Uterus (tissue), 4 donors: ENCODE data around the gene PSMD6. TPM values are rescaled to one million over a fixed set of nuclear protein-coding genes. Genes with fewer than 3 reads are reported as not detected.
A peak's percentile ranks its signal among the peaks of the same experiment; 100 is the strongest.

Experiments used
- DNase-seq, 2 donors: peaks; one replicate each; pipeline ENCODE4 v3.0.0-alpha.2; 2019 to 2020
- H3K27ac ChIP-seq, 2 donors: fragments of 200-600 bp; sonication (generic); 1 replicate in 1 of 2; 2 replicates in 1 of 2; pipeline ENCODE4 v1.5.1; 2016 to 2018
- H3K27me3 ChIP-seq, 2 donors: fragments of 200-600 bp; sonication (generic); one replicate each; pipeline ENCODE4 v1.5.1; 2018 to 2019; ENCODE audit warnings: control low read depth in 1 of 2
- H3K36me3 ChIP-seq, 2 donors: fragments of 200-600 bp; sonication (generic); one replicate each; pipeline ENCODE4 v1.5.1; 2019; ENCODE audit warnings: control low read depth in 1 of 2
- H3K4me1 ChIP-seq, 2 donors: fragments of 200-600 bp; sonication (generic); one replicate each; pipeline ENCODE4 v1.5.1; 2018 to 2019; ENCODE audit warnings: control low read depth in 1 of 2
- H3K4me3 ChIP-seq, 2 donors: fragments of 200-600 bp; sonication (generic); 1 replicate in 1 of 2; 2 replicates in 1 of 2; pipeline ENCODE4 v1.5.1; 2018 to 2019; ENCODE audit warnings: mild to moderate bottlenecking in 1 of 2
- H3K9me3 ChIP-seq, 2 donors: fragments of 200-600 bp; sonication (generic); one replicate each; pipeline ENCODE4 v1.5.1; 2019; ENCODE audit warnings: control low read depth in 1 of 2
- CTCF ChIP-seq, 4 experiments: fragments of 200-600 bp in 2 of 4; fragments of 450-650 bp in 2 of 4; sonication (generic) in 2 of 4; IDR thresholded peaks; one replicate each; pipeline ENCODE4 v1.5.1; 2016 to 2019; ENCODE audit warnings: antibody characterized with exemption in 4 of 4, mild to moderate bottlenecking in 2 of 4, moderate library complexity in 1 of 4
- POLR2A ChIP-seq, 2 donors: fragments of 450-650 bp; IDR thresholded peaks; one replicate each; pipeline ENCODE4 v1.6.1; 2016; ENCODE audit warnings: antibody characterized with exemption in 2 of 2, mild to moderate bottlenecking in 1 of 2, moderate library complexity in 1 of 2
- intact Hi-C: fragments of 100-400 bp; cut with DNase I; formaldehyde crosslinking; loops from one replicate; pipeline ENCODE4 v1.15.1; 2023; ENCODE audit warnings: low total_unique reads
- total RNA-seq, 4 donors: library from RNA; depleted of rRNA in 3 of 4; stranded (reverse); fragments of >200 nt in 3 of 4; gene quantifications; one replicate each; pipeline versions ENCODE4 v1.1.0 to v1.2.4, GENCODE V29; 2014 to 2023
- donor health status: DM: yes; HTN: yes; CAD: no.

Gene PSMD6
- total RNA-seq, 4 donors from 2014 or later: 49.2 to 72.1 (median 65.0) TPM

- Histone ChIP-seq H3K27ac (peak overlapping the region; percentile 81 to 82), H3K27me3 (no peaks in the 10 kb centered on the region), H3K4me3 (peak overlapping the region; percentile 67 to 95), H3K36me3 (no peaks in the 10 kb centered on the region), H3K4me1 (peaks cover 0 to 5% of the 10 kb centered on the region in 2 donors), H3K9me3 (no peaks in the 10 kb centered on the region)
- intact Hi-C loops: loop anchor here (10.0 kb wide), 1 partner anchor 462 kb away; no protein-coding TSS in a partner anchor
- no peak for DNase-seq
- TF ChIP-seq CTCF (IDR thresholded peaks at IDR 0.05): no peak
- TF ChIP-seq POLR2A (IDR thresholded peaks at IDR 0.05): no peak
Measured at GRCh38 chr3:64022451-64023186, 675 bp downstream of the PSMD6 start.

GRCh38 chr3:64021922-64022321, 1.4 kb downstream of the PSMD6 start:
- Histone ChIP-seq H3K36me3 (no peaks in the 10 kb centered on the region), H3K9me3 (no peaks in the 10 kb centered on the region), H3K27ac (no peak overlapping the region), H3K4me1 (peaks cover 0 to 5% of the 10 kb centered on the region in 2 donors), H3K4me3 (no peak overlapping the region), H3K27me3 (no peaks in the 10 kb centered on the region)
- TF ChIP-seq POLR2A (IDR thresholded peaks at IDR 0.05) (no peak), CTCF (IDR thresholded peaks at IDR 0.05) (no peak)
- intact Hi-C loops: loop anchor here (10.0 kb wide), 1 partner anchor 463 kb away; no protein-coding TSS in a partner anchor
- DNase-seq: no peak

GRCh38 chr3:64019879-64020278, 3.4 kb downstream of the PSMD6 start:
- no peak for DNase-seq
- intact Hi-C loops: loop anchor here (10.0 kb wide), 1 partner anchor 465 kb away; no protein-coding TSS in a partner anchor
- TF ChIP-seq POLR2A (IDR thresholded peaks at IDR 0.05) (no peak), CTCF (IDR thresholded peaks at IDR 0.05) (no peak)
- no peaks in the 10 kb centered on the region for H3K36me3 ChIP-seq
- H3K4me1 ChIP-seq: peaks cover 0 to 5% of the 10 kb centered on the region in 2 donors
- H3K4me3 ChIP-seq: no peak overlapping the region
- H3K27ac ChIP-seq: no peak overlapping the region
- H3K27me3 ChIP-seq: no peaks in the 10 kb centered on the region
- H3K9me3 ChIP-seq: no peaks in the 10 kb centered on the region

- Histone ChIP-seq H3K36me3 (no peaks in the 10 kb centered on the region), H3K27me3 (no peaks in the 10 kb centered on the region), H3K9me3 (no peaks in the 10 kb centered on the region), H3K4me3 (no peak overlapping the region), H3K27ac (no peak overlapping the region), H3K4me1 (peaks cover 0 to 5% of the 10 kb centered on the region in 2 donors)
- DNase-seq: no peak
- no peak for TF ChIP-seq CTCF (IDR thresholded peaks at IDR 0.05)
- no peak for TF ChIP-seq POLR2A (IDR thresholded peaks at IDR 0.05)
- intact Hi-C loops: no loop called here
Measured at GRCh38 chr3:64019271-64019670, 4.0 kb downstream of the PSMD6 start.

GRCh38 chr3:64016941-64017620, 6.2 kb downstream of the PSMD6 start:
- Histone ChIP-seq H3K9me3 (no peaks in the 10 kb centered on the region), H3K4me1 (peaks cover 0 to 5% of the 10 kb centered on the region in 2 donors), H3K27me3 (no peaks in the 10 kb centered on the region), H3K27ac (no peak overlapping the region), H3K36me3 (no peaks in the 10 kb centered on the region), H3K4me3 (no peak overlapping the region)
- intact Hi-C loops: no loop called here
- TF ChIP-seq CTCF (IDR thresholded peaks at IDR 0.05) (no peak), POLR2A (IDR thresholded peaks at IDR 0.05) (no peak)
- no peak for DNase-seq
